Measurements from ENCODE around the gene LRFN3.

LRFN3 gene

GRCh38 chr19:35938282-35939224 lies 2.4 kb downstream of the LRFN3 start:
- Histone ChIP-seq H3K36me3 (ENCODE audit: insufficient read depth, low read length) (peaks cover 16% of the 10 kb centered on the region), H2AFZ (ENCODE audit: low read depth, low read length) (no peak overlapping the region), H3K4me3 (ENCODE audit: low read length) (peak overlapping the region; percentile 76), H3K27me3 (ENCODE audit: insufficient read depth, low read length) (no peaks in the 10 kb centered on the region), H3K4me1 (ENCODE audit: insufficient read depth, low read length) (peaks cover 25% of the 10 kb centered on the region), H3K9me3 (ENCODE audit: low read length) (peaks cover 2% of the 10 kb centered on the region)

GRCh38 chr19:35939307-35940077 lies 3.3 kb downstream of the LRFN3 start:
- Histone ChIP-seq H3K9me3 (ENCODE audit: low read length) (peaks cover 2% of the 10 kb centered on the region), H2AFZ (ENCODE audit: low read depth, low read length) (no peak overlapping the region), H3K27me3 (ENCODE audit: insufficient read depth, low read length) (no peaks in the 10 kb centered on the region), H3K36me3 (ENCODE audit: insufficient read depth, low read length) (peaks cover 22% of the 10 kb centered on the region), H3K4me1 (ENCODE audit: insufficient read depth, low read length) (peaks cover 25% of the 10 kb centered on the region), H3K4me3 (ENCODE audit: low read length) (no peak overlapping the region)

GRCh38 chr19:35940078-35940775 lies 4.1 kb downstream of the LRFN3 start:
- Histone ChIP-seq H3K36me3 (ENCODE audit: insufficient read depth, low read length) (peaks cover 28% of the 10 kb centered on the region), H3K27me3 (ENCODE audit: insufficient read depth, low read length) (no peaks in the 10 kb centered on the region), H3K4me3 (ENCODE audit: low read length) (no peak overlapping the region), H3K4me1 (ENCODE audit: insufficient read depth, low read length) (peaks cover 25% of the 10 kb centered on the region), H2AFZ (ENCODE audit: low read depth, low read length) (no peak overlapping the region), H3K9me3 (ENCODE audit: low read length) (peaks cover 2% of the 10 kb centered on the region)

GRCh38 chr19:35940839-35941238 lies 4.7 kb downstream of the LRFN3 start:
- no peak overlapping the region for H2AFZ ChIP-seq (ENCODE audit: low read depth, low read length)
- peaks cover 2% of the 10 kb centered on the region for H3K9me3 ChIP-seq (ENCODE audit: low read length)
- H3K27me3 ChIP-seq (ENCODE audit: insufficient read depth, low read length), result no peaks in the 10 kb centered on the region
- no peak overlapping the region for H3K4me3 ChIP-seq (ENCODE audit: low read length)
- peaks cover 21% of the 10 kb centered on the region for H3K4me1 ChIP-seq (ENCODE audit: insufficient read depth, low read length)
- peaks cover 29% of the 10 kb centered on the region for H3K36me3 ChIP-seq (ENCODE audit: insufficient read depth, low read length)

- no peaks in the 10 kb centered on the region for H3K27me3 ChIP-seq (ENCODE audit: insufficient read depth, low read length)
- H3K36me3 ChIP-seq (ENCODE audit: insufficient read depth, low read length), result peaks cover 29% of the 10 kb centered on the region
- peaks cover 12% of the 10 kb centered on the region for H3K4me1 ChIP-seq (ENCODE audit: insufficient read depth, low read length)
- H3K9me3 ChIP-seq (ENCODE audit: low read length), result peaks cover 2% of the 10 kb centered on the region
- H3K4me3 ChIP-seq (ENCODE audit: low read length), result no peak overlapping the region
- no peak overlapping the region for H2AFZ ChIP-seq (ENCODE audit: low read depth, low read length)
These were observed 6.1 kb downstream of the LRFN3 start for GRCh38 chr19:35942235-35942634.

- Histone ChIP-seq H3K9me3 (ENCODE audit: low read length) (peaks cover 2% of the 10 kb centered on the region), H3K36me3 (ENCODE audit: insufficient read depth, low read length) (peaks cover 29% of the 10 kb centered on the region), H3K27me3 (ENCODE audit: insufficient read depth, low read length) (no peaks in the 10 kb centered on the region), H3K4me3 (ENCODE audit: low read length) (no peak overlapping the region), H3K4me1 (ENCODE audit: insufficient read depth, low read length) (no peaks in the 10 kb centered on the region), H2AFZ (ENCODE audit: low read depth, low read length) (no peak overlapping the region)
These were observed 7.4 kb downstream of the LRFN3 start for GRCh38 chr19:35943321-35944301.

GRCh38 chr19:35944556-35944955 lies 8.4 kb downstream of the LRFN3 start:
- no peaks in the 10 kb centered on the region for H3K4me1 ChIP-seq (ENCODE audit: insufficient read depth, low read length)
- H3K27me3 ChIP-seq (ENCODE audit: insufficient read depth, low read length), result no peaks in the 10 kb centered on the region
- H3K36me3 ChIP-seq (ENCODE audit: insufficient read depth, low read length), result peaks cover 23% of the 10 kb centered on the region
- H3K4me3 ChIP-seq (ENCODE audit: low read length), result no peak overlapping the region
- H3K9me3 ChIP-seq (ENCODE audit: low read length), result no peaks in the 10 kb centered on the region
- no peak overlapping the region for H2AFZ ChIP-seq (ENCODE audit: low read depth, low read length)

- no peak overlapping the region for H2AFZ ChIP-seq (ENCODE audit: low read depth, low read length)
- H3K4me3 ChIP-seq (ENCODE audit: low read length), result no peak overlapping the region
- H3K9me3 ChIP-seq (ENCODE audit: low read length), result no peaks in the 10 kb centered on the region
- peaks cover 16% of the 10 kb centered on the region for H3K36me3 ChIP-seq (ENCODE audit: insufficient read depth, low read length)
- no peaks in the 10 kb centered on the region for H3K27me3 ChIP-seq (ENCODE audit: insufficient read depth, low read length)
- no peaks in the 10 kb centered on the region for H3K4me1 ChIP-seq (ENCODE audit: insufficient read depth, low read length)
These were observed 9.1 kb downstream of the LRFN3 start for GRCh38 chr19:35945121-35945790.

GRCh38 chr19:35946203-35946602 lies 10.0 kb downstream of the LRFN3 start:
- Histone ChIP-seq H3K36me3 (ENCODE audit: insufficient read depth, low read length) (peaks cover 14% of the 10 kb centered on the region), H2AFZ (ENCODE audit: low read depth, low read length) (no peak overlapping the region), H3K4me1 (ENCODE audit: insufficient read depth, low read length) (no peaks in the 10 kb centered on the region)

GRCh38 chr19:35949131-35949530 lies 13.0 kb downstream of the LRFN3 start:
- H3K36me3 ChIP-seq (ENCODE audit: insufficient read depth, low read length), result peaks cover 11% of the 10 kb centered on the region
- no peaks in the 10 kb centered on the region for H3K4me1 ChIP-seq (ENCODE audit: insufficient read depth, low read length)
- H2AFZ ChIP-seq (ENCODE audit: low read depth, low read length), result no peak overlapping the region
- no peaks in the 10 kb centered on the region for H3K27me3 ChIP-seq (ENCODE audit: insufficient read depth, low read length)
- H3K4me3 ChIP-seq (ENCODE audit: low read length), result no peak overlapping the region
- no peaks in the 10 kb centered on the region for H3K9me3 ChIP-seq (ENCODE audit: low read length)

More at GRCh38 chr19:35946203-35946602, 10.0 kb downstream of the LRFN3 start:
- Histone ChIP-seq H3K27me3 (ENCODE audit: insufficient read depth, low read length) (no peaks in the 10 kb centered on the region), H3K9me3 (ENCODE audit: low read length) (no peaks in the 10 kb centered on the region), H3K4me3 (ENCODE audit: low read length) (no peak overlapping the region)

GRCh38 chr19:35955881-35956634 lies 19.9 kb downstream of the LRFN3 start:
- Histone ChIP-seq H3K4me1 (ENCODE audit: insufficient read depth, low read length) (no peaks in the 10 kb centered on the region), H3K4me3 (ENCODE audit: low read length) (no peak overlapping the region), H3K36me3 (ENCODE audit: insufficient read depth, low read length) (no peaks in the 10 kb centered on the region), H3K9me3 (ENCODE audit: low read length) (peaks cover 3% of the 10 kb centered on the region), H3K27me3 (ENCODE audit: insufficient read depth, low read length) (peaks cover 36% of the 10 kb centered on the region), H2AFZ (ENCODE audit: low read depth, low read length) (no peak overlapping the region)

Data from neuron (in vitro differentiated cells).